ENCODE results near the gene EFCAB6.

DNA sequence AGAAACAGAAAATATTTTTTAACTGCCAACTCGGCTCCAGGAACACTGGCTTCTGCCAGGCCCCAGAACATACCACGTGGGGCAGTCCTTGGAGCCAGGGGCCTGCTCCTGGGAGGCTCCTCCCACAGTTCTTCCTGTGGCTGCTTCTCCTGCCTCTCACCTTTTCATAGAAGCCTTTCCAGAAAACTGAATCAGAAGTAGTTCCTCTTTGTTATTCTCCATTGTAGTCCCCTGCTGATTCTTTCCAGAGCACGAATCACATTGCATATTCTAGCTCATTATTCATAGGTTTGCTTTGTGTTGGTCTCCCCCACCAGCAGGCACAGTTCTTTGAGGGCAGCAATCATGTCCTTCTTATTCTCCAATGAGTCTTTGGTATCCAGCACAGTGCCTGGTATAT, 106.0 kb downstream of the EFCAB6 start:
- TF ChIP-seq, protein P1, sequence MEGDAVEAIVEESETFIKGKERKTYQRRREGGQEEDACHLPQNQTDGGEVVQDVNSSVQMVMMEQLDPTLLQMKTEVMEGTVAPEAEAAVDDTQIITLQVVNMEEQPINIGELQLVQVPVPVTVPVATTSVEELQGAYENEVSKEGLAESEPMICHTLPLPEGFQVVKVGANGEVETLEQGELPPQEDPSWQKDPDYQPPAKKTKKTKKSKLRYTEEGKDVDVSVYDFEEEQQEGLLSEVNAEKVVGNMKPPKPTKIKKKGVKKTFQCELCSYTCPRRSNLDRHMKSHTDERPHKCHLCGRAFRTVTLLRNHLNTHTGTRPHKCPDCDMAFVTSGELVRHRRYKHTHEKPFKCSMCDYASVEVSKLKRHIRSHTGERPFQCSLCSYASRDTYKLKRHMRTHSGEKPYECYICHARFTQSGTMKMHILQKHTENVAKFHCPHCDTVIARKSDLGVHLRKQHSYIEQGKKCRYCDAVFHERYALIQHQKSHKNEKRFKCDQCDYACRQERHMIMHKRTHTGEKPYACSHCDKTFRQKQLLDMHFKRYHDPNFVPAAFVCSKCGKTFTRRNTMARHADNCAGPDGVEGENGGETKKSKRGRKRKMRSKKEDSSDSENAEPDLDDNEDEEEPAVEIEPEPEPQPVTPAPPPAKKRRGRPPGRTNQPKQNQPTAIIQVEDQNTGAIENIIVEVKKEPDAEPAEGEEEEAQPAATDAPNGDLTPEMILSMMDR (conservative IDR thresholded peaks at IDR 0.05; ENCODE audit: low read length): no peak
- TF ChIP-seq EZH2phosphoT487 (IDR thresholded peaks at IDR 0.05; ENCODE audit: borderline replicate concordance): no peak
